EL (cell line): ENCODE measurements around the gene SLC39A1.

ENCODE experiments used
- DNase-seq: peaks from one replicate; pipeline ENCODE4 v3.0.0-alpha.2; 2016

The SLC39A1 gene

DNA sequence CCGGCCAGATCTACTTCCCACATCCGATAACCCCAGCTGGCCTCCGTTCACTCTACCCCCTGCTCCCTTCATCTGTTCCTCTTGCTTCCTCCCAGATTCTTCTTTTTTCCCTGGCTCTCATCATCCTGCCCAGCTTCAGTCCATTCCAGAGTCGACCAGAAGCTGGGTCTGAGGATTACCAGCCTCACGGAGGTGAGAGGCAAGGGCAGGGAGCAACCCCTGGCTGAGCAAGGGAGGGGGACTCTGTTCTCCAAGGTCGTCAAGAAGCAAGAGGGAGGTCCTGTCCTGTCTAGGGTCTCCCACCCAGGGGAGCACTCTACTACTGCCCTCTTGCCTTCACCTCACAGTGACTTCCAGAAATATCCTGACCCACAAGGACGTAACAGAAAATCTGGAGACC is 10.2 kb upstream of the SLC39A1 start:
- DNase-seq: no peak

DNA sequence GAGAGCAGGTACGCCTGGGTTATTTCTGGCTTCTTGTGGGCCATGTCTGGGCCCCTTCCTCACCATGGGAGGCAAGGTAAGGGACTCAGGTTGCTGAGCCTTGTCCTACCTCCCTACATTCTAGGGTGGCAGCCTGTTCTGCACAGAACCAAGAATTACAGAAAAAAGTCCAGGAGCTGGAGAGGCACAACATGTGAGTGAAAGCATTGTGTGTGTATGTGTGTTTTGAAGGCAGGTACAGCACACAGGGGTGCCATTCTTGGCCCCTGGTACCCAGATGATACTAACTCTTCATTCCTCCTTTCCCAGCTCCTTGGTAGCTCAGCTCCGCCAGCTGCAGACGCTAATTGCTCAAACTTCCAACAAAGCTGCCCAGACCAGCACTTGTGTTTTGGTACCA is 9.7 kb upstream of the SLC39A1 start:
- no peak for DNase-seq

DNA sequence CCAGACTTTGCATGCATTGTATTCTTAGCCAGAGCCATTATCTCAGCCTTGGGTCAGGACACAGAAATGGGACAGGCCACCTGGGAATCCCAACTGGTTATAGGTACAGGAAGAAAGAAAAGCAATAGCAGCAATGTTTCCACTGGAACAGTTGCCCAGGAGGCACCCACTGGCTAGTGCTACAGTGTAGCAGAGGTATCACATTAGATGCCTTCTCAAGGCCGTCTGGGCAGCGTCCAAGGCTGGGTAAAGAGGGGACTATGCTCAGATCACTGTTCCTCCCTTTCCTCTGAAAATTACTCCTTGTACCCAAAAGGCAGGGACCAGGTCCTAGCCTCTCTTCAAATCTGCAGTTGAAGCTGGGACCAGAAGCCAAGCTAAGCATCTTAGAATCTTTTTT is 7.0 kb upstream of the SLC39A1 start:
- DNase-seq: no peak

GRCh38 chr1:153968972-153969371 is 5.6 kb upstream of the SLC39A1 start:
- no peak for DNase-seq

GRCh38 chr1:153968408-153968807 is 5.1 kb upstream of the SLC39A1 start:
- DNase-seq: no peak

DNA sequence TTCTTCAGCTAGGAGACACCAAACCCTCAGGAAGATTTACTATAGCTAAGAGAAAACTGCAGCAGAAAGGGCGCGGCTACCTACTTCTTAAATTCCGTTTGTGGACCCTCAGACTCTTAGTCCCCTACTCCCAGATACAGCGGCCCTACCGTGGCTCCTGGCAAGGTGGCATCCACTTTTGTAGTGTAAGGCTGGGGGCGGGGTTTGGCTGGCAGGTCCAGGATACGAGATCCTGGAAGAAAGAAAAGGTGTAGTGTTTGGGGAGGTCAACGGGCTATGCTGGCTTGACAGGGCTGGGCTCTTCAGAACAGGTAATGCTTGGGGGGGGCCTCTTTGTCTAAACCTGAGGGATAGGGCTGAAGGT is 4.6 kb upstream of the SLC39A1 start:
- DNase-seq: no peak

- DNase-seq: peak; percentile 97
Observed at GRCh38 chr1:153967107-153967999, 4.0 kb upstream of the SLC39A1 start, which contains the start of gene CREB3L4. CREB3L4 (plus strand) TSS chr1:153967902; CDS start chr1:153968526, 624 bp downstream.

GRCh38 chr1:153963850-153964331 is 554 bp upstream of the SLC39A1 start:
- peak; percentile 78 for DNase-seq

GRCh38 chr1:153962088-153963029 is 978 bp downstream of the SLC39A1 start:
- peak; percentile 78 for DNase-seq

- DNase-seq: no peak
Observed at GRCh38 chr1:153961421-153961820, 1.9 kb downstream of the SLC39A1 start.

- DNase-seq: no peak
Observed at GRCh38 chr1:153960206-153960605, 3.1 kb downstream of the SLC39A1 start.

GRCh38 chr1:153959454-153959853 is 3.9 kb downstream of the SLC39A1 start:
- no peak for DNase-seq

DNA sequence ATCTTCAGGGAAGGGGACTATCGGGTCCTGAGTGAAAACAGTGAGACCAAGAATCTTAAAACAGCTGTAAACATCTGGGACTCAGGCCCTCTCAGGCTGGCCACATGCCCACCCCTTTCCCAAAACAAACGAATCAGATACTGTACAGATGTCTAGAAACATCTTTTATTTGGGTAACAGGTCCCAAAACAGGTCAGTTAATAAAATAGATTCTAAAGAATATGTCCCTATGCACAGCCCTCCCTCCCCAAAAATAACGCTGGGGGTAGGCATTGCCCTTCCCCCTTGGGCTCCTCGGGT is 4.4 kb downstream of the SLC39A1 start:
- no peak for DNase-seq

DNA sequence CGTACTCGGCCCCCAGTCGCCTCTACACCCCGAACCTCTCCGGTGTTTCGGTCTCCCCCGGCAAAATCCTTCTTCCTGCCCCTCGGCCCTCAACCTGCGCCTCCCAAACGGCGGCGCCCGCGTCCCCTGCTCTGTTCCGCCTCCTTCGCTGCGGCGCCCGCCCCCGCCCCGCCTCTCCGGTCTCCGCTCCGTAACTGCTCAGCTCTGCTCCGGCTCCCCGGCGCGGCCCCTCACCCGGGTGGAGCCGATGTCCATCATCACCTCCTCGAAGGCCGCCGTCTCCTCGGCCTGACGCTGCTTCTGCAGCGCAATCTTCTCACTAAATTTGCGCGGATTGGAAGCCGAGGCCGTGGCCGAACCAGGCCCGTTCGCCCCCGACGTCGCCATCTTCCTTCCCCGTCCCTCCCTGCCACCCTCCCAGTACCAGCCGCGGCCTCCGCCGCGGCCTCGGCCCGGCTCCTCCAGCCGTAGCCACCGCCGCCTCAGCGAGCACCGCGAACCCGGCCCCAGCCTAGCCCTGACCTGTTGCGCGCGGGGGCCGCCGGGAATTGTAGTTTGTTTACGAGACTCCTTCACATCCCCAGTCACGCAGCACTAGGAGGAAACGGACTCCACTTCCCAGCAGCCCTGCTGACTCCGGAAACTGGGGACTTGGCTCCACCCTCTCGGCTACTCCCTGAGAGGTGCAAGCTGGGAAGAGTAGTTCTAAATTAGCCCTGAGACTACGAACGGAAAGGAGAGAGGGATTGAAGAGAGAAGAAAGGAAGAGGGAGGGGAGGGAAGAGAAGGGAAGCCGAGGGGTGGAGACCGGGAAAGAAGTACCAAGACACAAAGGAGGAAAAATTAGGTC is 5.0 kb downstream of the SLC39A1 start, which contains the start of gene CRTC2:
TSS of gene CRTC2 (minus strand) at position 502 of the 850 bp plus-strand sequence. CDS start at position 387, 115 bp downstream.
- peak; percentile 99 for DNase-seq

GRCh38 chr1:153957744-153958110 is 5.6 kb downstream of the SLC39A1 start:
- DNase-seq: peak; percentile 29

DNA sequence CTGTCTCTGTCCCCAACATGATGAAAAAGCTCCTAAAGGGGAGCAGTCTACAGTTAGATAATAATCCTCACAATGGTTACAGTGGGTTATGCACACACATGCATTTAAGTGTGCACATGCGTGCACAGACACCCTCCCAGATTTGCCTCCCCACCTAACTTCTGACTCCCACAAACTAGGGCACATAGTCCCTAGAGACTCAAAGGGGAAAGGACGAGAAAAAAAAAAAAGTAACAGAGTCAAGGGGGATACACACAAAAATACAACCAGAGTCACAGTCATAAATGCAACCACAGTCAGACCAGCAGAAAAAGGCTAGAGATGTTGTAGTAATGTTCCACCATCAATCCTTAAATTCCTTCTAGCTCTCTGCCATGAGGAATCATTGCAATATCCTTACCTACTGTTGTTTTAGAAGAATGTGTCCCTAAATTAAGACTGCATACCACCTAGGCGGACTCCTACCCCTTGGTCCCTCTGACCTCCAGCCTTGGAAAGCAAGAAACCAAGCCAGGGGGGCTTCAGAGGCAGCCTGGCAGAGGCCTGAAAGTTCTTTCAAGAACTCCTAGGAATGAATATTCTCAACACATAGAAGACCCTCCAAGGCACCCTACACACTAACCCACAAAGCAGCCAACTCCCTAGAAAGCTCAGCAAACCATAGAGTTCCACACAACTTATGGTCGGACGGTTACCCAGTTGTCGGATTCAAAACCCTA is 6.2 kb downstream of the SLC39A1 start:
- no peak for DNase-seq

DNA sequence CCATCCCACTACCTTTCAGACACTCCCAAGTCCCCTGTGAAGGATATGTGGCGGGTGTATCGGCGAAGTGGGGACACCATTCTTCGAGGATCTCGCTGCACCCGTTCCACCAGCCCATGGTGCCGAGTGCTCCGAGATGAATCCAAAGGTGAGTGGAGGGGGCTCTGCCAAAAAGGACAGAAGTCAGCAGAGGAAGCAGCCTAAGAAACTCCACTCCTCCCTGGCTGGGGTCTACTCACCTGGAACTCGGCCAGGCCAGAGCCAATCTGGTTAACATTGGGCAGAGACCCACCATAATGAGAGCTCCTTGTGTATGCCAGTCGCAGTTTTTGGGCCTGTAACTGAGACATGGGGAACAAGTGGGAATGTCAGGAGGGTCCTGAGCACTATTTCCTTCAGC is 8.5 kb downstream of the SLC39A1 start:
- DNase-seq: no peak

DNA sequence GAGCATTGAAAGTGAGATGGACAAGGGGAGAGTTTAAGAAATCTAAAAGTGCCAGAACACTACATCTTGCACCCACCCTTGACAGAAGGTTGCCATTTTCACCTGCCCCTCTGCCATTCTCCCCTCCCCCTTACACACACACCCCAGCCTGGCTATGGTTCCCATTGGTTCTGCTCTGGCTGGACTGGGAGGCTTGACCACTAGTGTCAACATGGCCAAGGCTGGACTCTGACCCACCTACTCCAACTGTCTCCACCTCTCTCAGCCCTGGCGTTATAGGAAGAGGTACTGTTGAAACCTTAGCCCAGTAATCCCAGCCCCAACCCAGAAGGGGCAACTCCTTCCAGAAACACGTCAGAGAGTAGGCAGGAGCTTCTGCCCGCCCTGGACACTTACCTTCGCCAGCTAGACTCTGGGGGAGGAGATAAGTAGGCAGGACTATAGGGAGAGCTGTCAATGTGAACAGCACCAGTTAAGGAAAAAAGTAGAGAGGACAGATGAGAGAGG is 9.4 kb downstream of the SLC39A1 start:
- no peak for DNase-seq

DNA sequence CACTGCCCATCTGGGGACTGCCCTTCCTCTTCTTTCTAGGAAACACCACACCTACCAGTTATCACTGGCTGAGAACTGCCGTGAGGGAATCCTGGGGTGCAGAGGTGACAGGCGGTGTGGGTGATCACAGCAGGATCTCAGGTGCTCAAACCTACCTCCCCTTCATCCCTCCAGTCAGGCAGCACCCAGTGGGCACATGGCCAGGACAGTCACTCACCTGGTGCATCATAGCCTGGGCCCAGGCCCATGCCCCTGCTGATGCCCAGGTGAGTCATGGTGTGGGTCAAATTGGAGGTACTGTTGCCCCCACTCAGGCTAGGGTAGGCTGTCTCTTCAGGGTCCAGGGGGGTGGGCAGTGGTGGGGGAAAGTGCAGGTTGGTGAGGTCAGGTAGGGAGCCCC is 11.5 kb downstream of the SLC39A1 start:
- DNase-seq: no peak

DNA sequence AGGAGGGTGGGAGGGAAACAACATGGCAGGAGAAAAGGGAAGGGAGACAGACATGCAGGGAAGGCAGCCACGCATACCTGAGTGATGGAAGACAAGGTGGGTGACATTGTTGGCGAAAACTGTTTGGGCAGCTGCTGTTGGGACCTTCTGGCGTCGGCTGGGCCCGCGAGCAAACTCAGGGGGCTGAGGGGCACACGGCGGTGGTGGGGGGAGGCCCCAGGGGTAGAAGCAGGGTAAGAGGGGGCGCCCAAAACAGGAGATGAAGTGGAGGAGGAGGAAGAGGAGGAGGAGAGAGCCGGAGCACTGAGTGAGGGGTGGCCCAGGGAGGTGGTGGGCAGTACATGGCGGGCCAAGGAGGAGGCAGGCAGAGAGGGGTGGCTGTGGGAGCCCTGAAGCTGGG is 12.2 kb downstream of the SLC39A1 start:
- DNase-seq: no peak

- DNase-seq: peak; percentile 78
Observed at GRCh38 chr1:153946622-153947241, 16.6 kb downstream of the SLC39A1 start, which contains the start of gene DENND4B. DENND4B (minus strand) TSS chr1:153946718; CDS start chr1:153944374, 2,344 bp downstream.
